Mucosa of rectum (tissue), 2 donors: ENCODE measurements around the gene NLGN3.

ENCODE experiments used
- H3K27ac ChIP-seq, 2 donors: one replicate each; pipeline ENCODE4 v1.7.0; 2013; ENCODE audit warnings: inconsistent platforms in 2 of 2, low read depth in 2 of 2, low read length in 2 of 2
- H3K27me3 ChIP-seq, 2 donors: one replicate each; pipeline ENCODE4 v1.7.0; 2013; ENCODE audit warnings: low read length in 2 of 2; ENCODE audit not compliant: control insufficient read depth in 2 of 2, insufficient read depth in 2 of 2
- H3K36me3 ChIP-seq, 2 donors: one replicate each; pipeline ENCODE4 v1.7.0; 2013; ENCODE audit warnings: low read length in 2 of 2; ENCODE audit not compliant: control insufficient read depth in 2 of 2, insufficient read depth in 2 of 2
- H3K4me1 ChIP-seq, 2 donors: one replicate each; pipeline ENCODE4 v1.7.0; 2013; ENCODE audit warnings: low read length in 2 of 2, mild to moderate bottlenecking in 1 of 2; ENCODE audit not compliant: control insufficient read depth in 2 of 2, insufficient read depth in 2 of 2
- H3K4me3 ChIP-seq, 2 donors: one replicate each; pipeline ENCODE4 v1.7.0; 2013; ENCODE audit warnings: low read length in 2 of 2
- H3K9ac ChIP-seq, 2 donors: one replicate each; pipeline ENCODE4 v1.7.0; 2013; ENCODE audit warnings: low read length in 2 of 2, low read depth in 1 of 2, mild to moderate bottlenecking in 1 of 2
- H3K9me3 ChIP-seq, 2 donors: one replicate each; pipeline ENCODE4 v1.7.0; 2013; ENCODE audit warnings: low read length in 2 of 2; ENCODE audit not compliant: control insufficient read depth in 2 of 2
- donor health status: healthy.
- donor health status: Normal muscosa, but diverticular disease.

NLGN3 gene

DNA sequence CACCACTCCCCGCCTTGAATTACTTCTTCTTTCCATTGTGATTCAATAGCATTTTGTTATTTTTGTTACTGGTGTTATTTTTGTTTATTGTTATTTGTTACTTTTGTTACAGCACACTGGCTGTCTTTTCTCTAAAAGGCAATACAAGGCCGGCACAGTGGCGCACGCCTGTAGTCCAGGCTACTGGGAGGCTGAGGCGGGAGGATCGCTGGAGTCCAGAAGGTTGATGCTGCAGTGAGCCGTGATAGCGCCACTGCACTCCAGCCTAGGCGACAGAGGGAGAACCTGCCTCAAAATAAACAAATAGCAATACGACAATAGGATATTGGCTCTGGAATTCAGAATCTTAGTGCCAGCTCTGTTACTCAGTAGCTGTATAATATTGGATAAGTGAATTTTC is 27.3 kb upstream of the NLGN3 start:
- H3K9ac ChIP-seq: peak overlapping the region in 1 of 2 donors; percentile 10
- H3K9me3 ChIP-seq: no peaks in the 10 kb centered on the region
- H3K27me3 ChIP-seq: no peaks in the 10 kb centered on the region
- peaks cover 0 to 5% of the 10 kb centered on the region in 2 donors for H3K4me1 ChIP-seq
- H3K36me3 ChIP-seq: peaks cover 13 to 15% of the 10 kb centered on the region in 2 donors
- H3K27ac ChIP-seq: no peak overlapping the region
- H3K4me3 ChIP-seq: no peak overlapping the region

DNA sequence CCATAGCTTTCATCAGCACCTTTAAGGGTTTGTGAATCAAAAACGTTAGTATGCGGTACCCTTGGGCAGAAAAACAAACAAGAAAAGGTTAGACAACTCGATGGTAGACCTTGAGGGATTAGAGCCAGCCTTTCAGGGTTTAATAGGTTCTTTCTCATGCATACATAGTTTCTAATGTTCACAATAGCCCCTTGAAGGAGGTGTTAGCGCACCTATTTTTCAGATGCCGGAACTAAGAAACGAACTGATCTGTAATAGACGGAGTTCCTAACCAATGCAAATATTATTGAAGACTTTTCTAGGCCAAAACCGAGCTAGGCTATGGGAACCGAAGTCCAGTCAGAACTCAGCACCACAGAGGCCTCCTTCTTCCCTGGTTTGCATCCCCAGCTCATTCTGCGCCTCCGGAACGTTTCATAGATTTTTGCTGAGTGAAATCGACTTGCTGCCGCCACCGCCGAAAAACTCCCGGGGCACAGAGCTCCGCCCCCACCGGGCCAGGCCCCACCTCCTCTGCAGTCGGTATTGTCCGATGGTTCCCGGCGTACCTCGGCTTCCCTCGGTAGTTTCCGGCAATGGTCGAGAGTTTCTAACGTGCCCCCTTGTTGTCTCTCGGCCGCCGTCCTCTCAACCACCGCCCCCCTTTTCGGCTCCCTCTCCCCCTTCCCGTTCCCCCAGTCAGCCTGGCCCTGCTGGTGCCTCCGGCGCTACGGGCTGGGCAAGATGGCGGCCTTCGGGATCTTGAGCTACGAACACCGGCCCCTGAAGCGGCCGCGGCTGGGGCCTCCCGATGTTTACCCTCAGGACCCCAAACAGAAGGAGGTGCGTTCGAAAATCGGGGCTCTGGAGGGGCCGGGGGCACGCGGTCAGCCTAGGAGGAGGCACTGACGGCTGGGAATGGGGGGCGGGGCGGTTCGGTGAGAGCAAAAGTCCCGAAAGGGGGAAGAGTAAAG is 26.3 kb upstream of the NLGN3 start, which contains the start of gene MED12:
MED12 (plus strand) TSS at position 565 of the 953 bp plus-strand sequence; CDS start at position 724, 159 bp downstream.
- peaks cover 22 to 24% of the 10 kb centered on the region in 2 donors for H3K36me3 ChIP-seq
- peak within 1 kb of the TSS; percentile 27 to 82 for H3K9ac ChIP-seq
- H3K4me1 ChIP-seq: peaks cover 0 to 5% of the 10 kb centered on the region in 2 donors
- H3K4me3 ChIP-seq: peak within 1 kb of the TSS; percentile 66 to 82
- no peaks in the 10 kb centered on the region for H3K9me3 ChIP-seq
- no peaks in the 10 kb centered on the region for H3K27me3 ChIP-seq
- H3K27ac ChIP-seq: peak within 1 kb of the TSS; percentile 59 to 76

DNA sequence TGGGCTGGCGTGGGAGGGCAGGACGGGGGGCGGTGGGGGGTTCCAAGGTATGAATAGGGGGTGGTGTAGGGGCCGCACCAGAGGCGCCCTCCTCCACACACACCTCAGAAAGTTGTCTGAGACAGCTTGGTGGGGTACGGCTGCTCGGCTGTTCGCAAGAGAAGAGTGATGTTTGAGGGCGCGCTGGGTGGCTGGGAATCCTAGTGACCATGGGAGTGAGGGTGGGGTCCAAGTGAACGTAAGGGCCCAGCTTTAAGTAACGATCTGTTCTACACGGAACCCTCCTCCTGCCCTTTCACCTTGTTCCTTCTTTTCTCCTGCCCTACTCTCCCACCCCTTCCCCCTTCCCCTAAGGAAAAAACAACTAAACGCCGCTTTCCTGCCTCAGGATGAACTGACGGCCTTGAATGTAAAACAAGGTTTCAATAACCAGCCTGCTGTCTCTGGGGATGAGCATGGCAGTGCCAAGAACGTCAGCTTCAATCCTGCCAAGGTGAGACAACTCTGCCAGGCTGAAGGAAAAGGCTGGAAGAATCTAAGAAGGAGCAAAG is 25.6 kb upstream of the NLGN3 start:
- peak overlapping the region; percentile 27 to 82 for H3K9ac ChIP-seq
- H3K27ac ChIP-seq: peak overlapping the region; percentile 59 to 76
- H3K4me3 ChIP-seq: peak overlapping the region; percentile 66 to 82
- H3K36me3 ChIP-seq: peaks cover 26 to 32% of the 10 kb centered on the region in 2 donors
- peaks cover 0 to 5% of the 10 kb centered on the region in 2 donors for H3K4me1 ChIP-seq
- H3K9me3 ChIP-seq: no peaks in the 10 kb centered on the region
- H3K27me3 ChIP-seq: no peaks in the 10 kb centered on the region

- Histone ChIP-seq H3K9me3 (no peaks in the 10 kb centered on the region), H3K4me3 (no peak overlapping the region), H3K9ac (no peak overlapping the region), H3K36me3 (peaks cover 46 to 68% of the 10 kb centered on the region in 2 donors), H3K27ac (no peak overlapping the region), H3K27me3 (peaks cover 4 to 8% of the 10 kb centered on the region in 2 donors), H3K4me1 (no peaks in the 10 kb centered on the region)
Observed at GRCh38 chrX:71128166-71128833, 16.3 kb upstream of the NLGN3 start.

DNA sequence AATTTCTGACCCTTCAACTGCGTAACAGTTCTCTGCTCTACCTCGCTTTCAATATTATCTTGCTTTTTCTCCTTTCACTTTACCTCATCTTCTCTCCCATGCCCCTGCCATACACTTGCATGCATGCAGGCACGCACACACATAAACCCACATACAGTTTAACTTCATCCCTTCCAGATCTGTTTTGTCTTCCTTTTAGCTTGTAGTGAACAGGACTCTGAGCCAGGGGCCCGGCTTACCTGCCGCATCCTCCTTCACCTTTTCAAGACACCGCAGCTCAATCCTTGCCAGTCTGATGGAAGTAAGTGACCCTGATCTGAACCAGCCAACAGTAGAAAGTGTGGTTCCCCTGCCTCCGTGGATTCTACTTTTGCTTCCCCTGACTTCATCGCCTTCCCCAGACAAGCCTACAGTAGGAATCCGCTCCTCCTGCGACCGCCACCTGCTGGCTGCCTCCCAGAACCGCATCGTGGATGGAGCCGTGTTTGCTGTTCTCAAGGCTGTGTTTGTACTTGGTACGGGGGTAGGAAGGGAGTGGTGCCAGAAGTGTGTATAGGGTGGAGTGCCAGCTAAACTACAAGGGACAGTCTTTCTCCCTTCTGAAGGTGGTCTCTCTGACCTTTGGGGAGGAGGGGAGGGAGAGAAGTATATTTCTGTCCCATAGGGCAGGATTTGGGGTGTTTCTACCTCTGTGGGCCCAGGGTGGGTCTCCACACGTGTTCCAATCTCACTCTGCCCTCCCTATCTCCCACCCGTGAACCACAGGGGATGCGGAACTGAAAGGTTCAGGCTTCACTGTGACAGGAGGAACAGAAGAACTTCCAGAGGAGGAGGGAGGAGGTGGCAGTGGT is 15.5 kb upstream of the NLGN3 start:
- Histone ChIP-seq H3K4me3 (no peak overlapping the region), H3K4me1 (no peaks in the 10 kb centered on the region), H3K27ac (no peak overlapping the region), H3K36me3 (peaks cover 43 to 63% of the 10 kb centered on the region in 2 donors), H3K9ac (no peak overlapping the region), H3K27me3 (peaks cover 4 to 8% of the 10 kb centered on the region in 2 donors), H3K9me3 (no peaks in the 10 kb centered on the region)

GRCh38 chrX:71131510-71131909 is 13.1 kb upstream of the NLGN3 start:
- Histone ChIP-seq H3K36me3 (peaks cover 49 to 51% of the 10 kb centered on the region in 2 donors), H3K27me3 (peaks cover 4 to 5% of the 10 kb centered on the region in 2 donors), H3K9ac (no peak overlapping the region), H3K4me3 (no peak overlapping the region), H3K4me1 (no peaks in the 10 kb centered on the region), H3K27ac (no peak overlapping the region), H3K9me3 (no peaks in the 10 kb centered on the region)

DNA sequence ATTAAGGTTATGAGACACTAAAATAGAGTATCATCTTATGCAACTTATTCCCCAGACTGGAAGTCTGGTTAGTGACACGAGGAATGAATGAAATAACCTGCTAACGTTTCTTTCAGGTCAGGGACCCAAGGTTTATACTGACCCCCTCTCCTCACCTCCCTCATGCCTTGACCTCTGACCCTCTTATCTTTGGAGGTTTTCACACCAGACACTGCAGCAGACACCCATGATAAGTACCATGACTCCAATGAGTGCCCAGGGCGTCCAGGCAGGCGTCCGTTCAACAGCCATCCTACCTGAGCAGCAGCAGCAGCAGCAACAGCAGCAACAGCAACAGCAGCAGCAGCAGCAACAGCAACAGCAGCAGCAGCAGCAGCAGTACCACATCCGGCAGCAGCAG is 4.2 kb upstream of the NLGN3 start:
- Histone ChIP-seq H3K4me3 (no peak overlapping the region), H3K27ac (no peak overlapping the region), H3K9ac (no peak overlapping the region), H3K36me3 (peaks cover 26 to 35% of the 10 kb centered on the region in 2 donors), H3K4me1 (no peaks in the 10 kb centered on the region), H3K27me3 (peaks cover 0 to 3% of the 10 kb centered on the region in 2 donors), H3K9me3 (no peaks in the 10 kb centered on the region)

GRCh38 chrX:71143508-71143907 is 1.1 kb upstream of the NLGN3 start:
- Histone ChIP-seq H3K36me3 (peaks cover 9 to 18% of the 10 kb centered on the region in 2 donors), H3K27me3 (peaks cover 0 to 5% of the 10 kb centered on the region in 2 donors), H3K9ac (no peak overlapping the region), H3K4me3 (no peak overlapping the region), H3K4me1 (peaks cover 0 to 2% of the 10 kb centered on the region in 2 donors), H3K9me3 (no peaks in the 10 kb centered on the region), H3K27ac (no peak overlapping the region)

GRCh38 chrX:71147496-71148277 is 3.0 kb downstream of the NLGN3 start:
- no peak overlapping the region for H3K27ac ChIP-seq
- H3K27me3 ChIP-seq: peaks cover 0 to 8% of the 10 kb centered on the region in 2 donors
- peaks cover 0 to 2% of the 10 kb centered on the region in 2 donors for H3K4me1 ChIP-seq
- no peaks in the 10 kb centered on the region for H3K9me3 ChIP-seq
- no peaks in the 10 kb centered on the region for H3K36me3 ChIP-seq
- no peak overlapping the region for H3K9ac ChIP-seq
- H3K4me3 ChIP-seq: no peak overlapping the region
